ENCODE measurements around the gene INTS3. TPM values are rescaled to one million over a fixed set of nuclear protein-coding genes. Genes with fewer than 3 reads are reported as not detected.

INTS3 gene
- total RNA-seq, 4 donors from 2014 or later = 16.1 to 28.0 (median 19.9) TPM

- intact Hi-C loops (cut with DNase I; ENCODE audit: low total_unique reads) = no loop called here
- Histone ChIP-seq H3K27ac (peak overlapping the region; percentile 15 to 82 (median 68)), H3K9me3 (no peaks in the 10 kb centered on the region), H3K27me3 (no peaks in the 10 kb centered on the region), H3K4me3 (no peak overlapping the region), H3K4me1 (peaks cover 0 to 30% of the 10 kb centered on the region in 2 donors), H3K36me3 (peaks cover 0 to 32% of the 10 kb centered on the region in 2 donors)
- no peak for ATAC-seq
- DNase-seq = no peak
- TF ChIP-seq POLR2A (IDR thresholded peaks at IDR 0.05) = no peak
- TF ChIP-seq, protein P1, sequence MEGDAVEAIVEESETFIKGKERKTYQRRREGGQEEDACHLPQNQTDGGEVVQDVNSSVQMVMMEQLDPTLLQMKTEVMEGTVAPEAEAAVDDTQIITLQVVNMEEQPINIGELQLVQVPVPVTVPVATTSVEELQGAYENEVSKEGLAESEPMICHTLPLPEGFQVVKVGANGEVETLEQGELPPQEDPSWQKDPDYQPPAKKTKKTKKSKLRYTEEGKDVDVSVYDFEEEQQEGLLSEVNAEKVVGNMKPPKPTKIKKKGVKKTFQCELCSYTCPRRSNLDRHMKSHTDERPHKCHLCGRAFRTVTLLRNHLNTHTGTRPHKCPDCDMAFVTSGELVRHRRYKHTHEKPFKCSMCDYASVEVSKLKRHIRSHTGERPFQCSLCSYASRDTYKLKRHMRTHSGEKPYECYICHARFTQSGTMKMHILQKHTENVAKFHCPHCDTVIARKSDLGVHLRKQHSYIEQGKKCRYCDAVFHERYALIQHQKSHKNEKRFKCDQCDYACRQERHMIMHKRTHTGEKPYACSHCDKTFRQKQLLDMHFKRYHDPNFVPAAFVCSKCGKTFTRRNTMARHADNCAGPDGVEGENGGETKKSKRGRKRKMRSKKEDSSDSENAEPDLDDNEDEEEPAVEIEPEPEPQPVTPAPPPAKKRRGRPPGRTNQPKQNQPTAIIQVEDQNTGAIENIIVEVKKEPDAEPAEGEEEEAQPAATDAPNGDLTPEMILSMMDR (IDR thresholded peaks at IDR 0.05 in 4 of 5, conservative IDR thresholded peaks at IDR 0.05 in 1 of 5) = no peak
- in situ Hi-C loops (cut with MboI; ENCODE audit: low sequenced_read_pairs in 4 of 4) = loop anchor here in 3 of 4 donors (25.0 kb wide), 1 partner anchor 106 kb away; the partner anchor contains the start of gene GATAD2B (in 3 of the 3)
These were observed 78.3 kb downstream of the INTS3 start for GRCh38 chr1:153805886-153806719.

GRCh38 chr1:153816283-153816889, 88.5 kb downstream of the INTS3 start:
- H3K9me3 ChIP-seq = no peaks in the 10 kb centered on the region
- DNase-seq = peak in 1 of 2 donors; percentile 26
- H3K4me3 ChIP-seq = no peak overlapping the region
- no peaks in the 10 kb centered on the region for H3K27me3 ChIP-seq
- peaks cover 0 to 25% of the 10 kb centered on the region in 2 donors for H3K4me1 ChIP-seq
- in situ Hi-C loops (cut with MboI; ENCODE audit: low sequenced_read_pairs in 4 of 4) = loop anchor here (10.0 to 25.0 kb wide), 2 partner anchors 96 to 158 kb away; partner anchors contain the start of genes GATAD2B (in 3 of the 4) and JTB (in 1 of the 4)
- H3K27ac ChIP-seq = peak overlapping the region; percentile 19 to 74 (median 38)
- intact Hi-C loops (cut with DNase I; ENCODE audit: low total_unique reads) = loop anchor here (5.0 kb wide), 1 partner anchor 106 kb away; the partner anchor contains the start of gene GATAD2B
- peaks cover 2 to 74% of the 10 kb centered on the region in 2 donors for H3K36me3 ChIP-seq
- TF ChIP-seq, protein P1 (IDR thresholded peaks at IDR 0.05 in 4 of 5, conservative IDR thresholded peaks at IDR 0.05 in 1 of 5) = no peak
- no peak for TF ChIP-seq POLR2A (IDR thresholded peaks at IDR 0.05)
- peak; percentile 57 to 80 for ATAC-seq

DNA sequence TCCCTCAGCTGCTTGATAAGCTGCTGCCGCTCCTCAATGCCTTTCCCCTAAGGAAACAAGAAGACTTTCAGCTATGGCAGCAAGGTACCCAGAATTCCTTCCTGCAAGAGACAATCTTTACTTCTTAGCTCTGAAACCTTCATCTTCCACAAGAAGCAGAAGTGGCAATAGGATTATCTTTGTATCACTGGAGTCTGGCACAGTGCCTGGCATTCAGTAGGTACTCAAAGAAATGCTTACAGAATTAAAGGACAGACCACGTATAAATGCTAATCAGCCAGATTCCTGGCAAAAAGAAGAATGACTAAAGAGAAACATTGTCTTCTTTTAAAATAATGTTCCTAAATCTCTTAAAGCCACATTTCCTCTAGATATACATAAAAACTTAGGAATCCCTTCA, 91.0 kb downstream of the INTS3 start:
- Histone ChIP-seq H3K27me3 (no peaks in the 10 kb centered on the region), H3K4me3 (no peak overlapping the region), H3K4me1 (peaks cover 0 to 25% of the 10 kb centered on the region in 2 donors), H3K9me3 (no peaks in the 10 kb centered on the region), H3K36me3 (peaks cover 0 to 53% of the 10 kb centered on the region in 2 donors), H3K27ac (peak overlapping the region in 2 of 4 donors; percentile 4 to 20)
- ATAC-seq (no peak), DNase-seq (no peak)
- intact Hi-C loops (cut with DNase I; ENCODE audit: low total_unique reads) (loop anchor here (5.0 kb wide), 1 partner anchor 103 kb away; the partner anchor contains the start of gene GATAD2B), in situ Hi-C loops (cut with MboI; ENCODE audit: low sequenced_read_pairs in 4 of 4) (loop anchor here (10.0 to 25.0 kb wide), 2 partner anchors 93 to 156 kb away; partner anchors contain the start of genes GATAD2B (in 3 of the 4) and JTB (in 1 of the 4))
- no peak for TF ChIP-seq POLR2A (IDR thresholded peaks at IDR 0.05)
- TF ChIP-seq, protein P1 (IDR thresholded peaks at IDR 0.05 in 4 of 5, conservative IDR thresholded peaks at IDR 0.05 in 1 of 5) = no peak

Small RNA genes within 50 kb of the gene (microRNA-seq; reads per million reads assigned to microRNA genes)
- gene MIR8083 (ENCODE audit: borderline replicate concordance in 2 of 2) = 0 reads per million in 2 donors

Other genes with a start within 250 kb of the INTS3 start
- gene S100A6, start 192.1 kb upstream of the INTS3 start, total RNA-seq = 100 to 1,000 TPM; 153 to 361 (median 224) TPM
- not detected for gene S100A5, start 187.1 kb upstream of the INTS3 start, total RNA-seq
- gene S100A4, start 182.2 kb upstream of the INTS3 start, total RNA-seq = 100 to 1,000 TPM in 3 of 4 donors, 10 to 100 TPM in 1; 76.8 to 377 (median 144) TPM
- 1 to 10 TPM in 1 of 4 donors, under 1 TPM in 1, not detected in 2; 0.88 to 1.6 TPM for gene S100A3, start 178.8 kb upstream of the INTS3 start, total RNA-seq
- gene S100A2, start 162.2 kb upstream of the INTS3 start, total RNA-seq = 10 to 100 TPM in 1 of 4 donors, not detected in 3; 14.7 TPM
- 10 to 100 TPM; 21.5 to 52.1 (median 40.7) TPM for gene S100A16, start 114.9 kb upstream of the INTS3 start, total RNA-seq
- 1 to 10 TPM in 1 of 4 donors, not detected in 3; 1.8 TPM for gene S100A14, start 111.7 kb upstream of the INTS3 start, total RNA-seq
- 100 to 1,000 TPM; 113 to 237 (median 159) TPM for gene S100A13, start 100.5 kb upstream of the INTS3 start, total RNA-seq
- 100 to 1,000 TPM; 390 to 932 (median 616) TPM for gene S100A1, start 99.6 kb upstream of the INTS3 start, total RNA-seq
- gene CHTOP, start 94.0 kb upstream of the INTS3 start, total RNA-seq = 10 to 100 TPM; 49.5 to 73.4 (median 59.1) TPM
- 100 to 1,000 TPM in 1 of 4 donors, 10 to 100 TPM in 3; 64.0 to 127 (median 90.0) TPM for gene SNAPIN, start 69.3 kb upstream of the INTS3 start, total RNA-seq
- 100 to 1,000 TPM; 110 to 138 (median 117) TPM for gene ILF2, start 57.1 kb upstream of the INTS3 start, total RNA-seq
- gene NPR1, start 49.4 kb upstream of the INTS3 start, total RNA-seq = 1 to 10 TPM; 3.0 to 7.1 (median 4.5) TPM
- gene SLC27A3, start 47.4 kb downstream of the INTS3 start, total RNA-seq = 1 to 10 TPM; 2.3 to 7.9 (median 3.7) TPM
- gene GATAD2B, start 194.9 kb downstream of the INTS3 start, total RNA-seq = 10 to 100 TPM; 22.0 to 40.7 (median 28.1) TPM
- 10 to 100 TPM; 38.0 to 45.8 (median 40.1) TPM for gene DENND4B, start 218.7 kb downstream of the INTS3 start, total RNA-seq
- 10 to 100 TPM; 17.4 to 27.1 (median 23.3) TPM for gene CRTC2, start 230.6 kb downstream of the INTS3 start, total RNA-seq
- gene SLC39A1, start 235.5 kb downstream of the INTS3 start, total RNA-seq = 10 to 100 TPM; 37.1 to 63.2 (median 47.9) TPM
- gene CREB3L4, start 239.9 kb downstream of the INTS3 start, total RNA-seq = 1 to 10 TPM; 4.5 to 7.9 (median 5.7) TPM
- gene JTB, start 249.6 kb downstream of the INTS3 start, total RNA-seq = 100 to 1,000 TPM; 157 to 309 (median 259) TPM